ENCODE measurements around the gene ATRIP. TPM values are rescaled to one million over a fixed set of nuclear protein-coding genes. Genes with fewer than 3 reads are reported as not detected.

Gene ATRIP
- total RNA-seq, 4 donors from 2014 or later: 5.3 to 11.5 (median 7.5) TPM

- DNase-seq: peak in 1 of 2 donors; percentile 8
- intact Hi-C loops (cut with DNase I; ENCODE audit: low total_unique reads): no loop called here
These were observed 35.4 kb upstream of the ATRIP start for GRCh38 chr3:48411041-48411588.

GRCh38 chr3:48411606-48412374 is 34.7 kb upstream of the ATRIP start:
- DNase-seq: no peak
- no peak for TF ChIP-seq POLR2A (IDR thresholded peaks at IDR 0.05)
- TF ChIP-seq CTCF (IDR thresholded peaks at IDR 0.05): no peak
- H3K27ac ChIP-seq: no peak overlapping the region
- H3K9me3 ChIP-seq: no peaks in the 10 kb centered on the region
- no peaks in the 10 kb centered on the region for H3K4me1 ChIP-seq
- no peaks in the 10 kb centered on the region for H3K27me3 ChIP-seq
- H3K36me3 ChIP-seq: no peaks in the 10 kb centered on the region
- no peak overlapping the region for H3K4me3 ChIP-seq
- intact Hi-C loops (cut with DNase I; ENCODE audit: low total_unique reads): no loop called here

More at GRCh38 chr3:48411041-48411588, 35.4 kb upstream of the ATRIP start:
- Histone ChIP-seq H3K9me3 (no peaks in the 10 kb centered on the region), H3K36me3 (no peaks in the 10 kb centered on the region), H3K4me3 (no peak overlapping the region), H3K4me1 (no peaks in the 10 kb centered on the region), H3K27ac (no peak overlapping the region), H3K27me3 (no peaks in the 10 kb centered on the region)
- TF ChIP-seq CTCF (IDR thresholded peaks at IDR 0.05) (no peak), POLR2A (IDR thresholded peaks at IDR 0.05) (no peak)

GRCh38 chr3:48412375-48413001 is 34.0 kb upstream of the ATRIP start:
- no peak overlapping the region for H3K4me3 ChIP-seq
- no peaks in the 10 kb centered on the region for H3K4me1 ChIP-seq
- intact Hi-C loops (cut with DNase I; ENCODE audit: low total_unique reads): no loop called here
- H3K27me3 ChIP-seq: no peaks in the 10 kb centered on the region
- TF ChIP-seq CTCF (IDR thresholded peaks at IDR 0.05): no peak
- TF ChIP-seq POLR2A (IDR thresholded peaks at IDR 0.05): no peak
- no peak for DNase-seq
- no peak overlapping the region for H3K27ac ChIP-seq
- no peaks in the 10 kb centered on the region for H3K36me3 ChIP-seq
- H3K9me3 ChIP-seq: no peaks in the 10 kb centered on the region

- Histone ChIP-seq H3K4me1 (no peaks in the 10 kb centered on the region), H3K9me3 (no peaks in the 10 kb centered on the region), H3K27me3 (no peaks in the 10 kb centered on the region), H3K36me3 (no peaks in the 10 kb centered on the region), H3K27ac (no peak overlapping the region), H3K4me3 (no peak overlapping the region)
- TF ChIP-seq CTCF (IDR thresholded peaks at IDR 0.05) (no peak), POLR2A (IDR thresholded peaks at IDR 0.05) (no peak)
- no peak for DNase-seq
- intact Hi-C loops (cut with DNase I; ENCODE audit: low total_unique reads): no loop called here
These were observed 33.5 kb upstream of the ATRIP start for GRCh38 chr3:48413086-48413485.

- no peak for DNase-seq
- Histone ChIP-seq H3K27me3 (no peaks in the 10 kb centered on the region), H3K4me3 (no peak overlapping the region), H3K9me3 (no peaks in the 10 kb centered on the region), H3K36me3 (no peaks in the 10 kb centered on the region), H3K27ac (no peak overlapping the region), H3K4me1 (no peaks in the 10 kb centered on the region)
- no peak for TF ChIP-seq CTCF (IDR thresholded peaks at IDR 0.05)
- no peak for TF ChIP-seq POLR2A (IDR thresholded peaks at IDR 0.05)
- intact Hi-C loops (cut with DNase I; ENCODE audit: low total_unique reads): no loop called here
These were observed 32.9 kb upstream of the ATRIP start for GRCh38 chr3:48413611-48414010.

All from uterus (tissue), 4 donors.